Measurements from ENCODE around the gene TRAF3.

DNA sequence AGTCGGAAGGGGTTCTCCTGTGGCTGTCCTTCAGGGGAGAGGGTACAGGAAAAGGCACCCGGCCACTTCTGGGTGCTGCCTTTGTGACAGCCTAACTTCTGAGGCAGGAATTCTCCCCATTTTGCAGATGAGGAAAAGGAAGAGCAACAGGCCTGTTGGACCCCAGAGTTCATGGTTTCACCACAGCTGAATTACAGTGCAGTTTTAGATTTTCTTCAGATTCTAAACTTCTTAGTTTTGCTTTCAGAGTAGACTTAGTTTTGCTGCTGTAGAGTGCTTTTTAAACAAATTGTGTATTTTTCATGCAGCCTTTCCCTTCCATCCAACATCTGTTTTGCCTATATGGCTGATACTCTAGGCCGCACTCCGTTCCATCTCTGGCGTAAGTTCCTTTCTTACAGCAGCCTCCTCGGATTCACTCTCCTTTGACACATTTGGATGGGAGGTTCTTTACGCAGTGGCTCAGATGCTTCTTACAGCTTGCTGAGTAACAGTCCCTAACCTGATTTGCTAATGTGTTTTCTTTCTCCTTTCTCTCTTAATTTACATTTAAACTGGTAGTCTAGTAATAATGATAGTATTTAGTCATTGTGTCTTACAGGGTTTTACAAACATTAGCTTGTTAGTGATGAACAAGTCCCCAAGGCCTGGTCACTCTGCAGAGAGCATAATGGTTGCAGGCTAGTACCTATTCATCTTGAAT, 7.8 kb downstream of the TRAF3 start:
- TF ChIP-seq CTCF (IDR thresholded peaks at IDR 0.05; ENCODE audit: insufficient read depth, low read length, poor library complexity, severe bottlenecking) = no peak
- TF ChIP-seq EZH2phosphoT487 (conservative IDR thresholded peaks at IDR 0.05; ENCODE audit: low read length) = no peak
